Suprapubic skin (tissue), 3 donors: ENCODE measurements around the gene FKBP8.

Source experiments
- POLR2A ChIP-seq, 2 donors: fragments of 450-650 bp; IDR thresholded peaks; one replicate each; pipeline ENCODE4 v1.6.1; 2017; ENCODE audit warnings: antibody characterized with exemption in 2 of 2, mild to moderate bottlenecking in 2 of 2, moderate library complexity in 2 of 2
- TF ChIP-seq, protein P1 (sequence below), 2 donors: fragments of 200-600 bp in 1 of 2; fragments of 450-650 bp in 1 of 2; sonication (generic) in 1 of 2; IDR thresholded peaks; one replicate each; pipeline ENCODE4 v1.5.1; 2016 to 2019; ENCODE audit warnings: antibody characterized with exemption in 2 of 2, mild to moderate bottlenecking in 1 of 2, moderate library complexity in 1 of 2

GRCh38 chr19:18571564-18572344 lies 28.4 kb upstream of the FKBP8 start, which contains the start of gene UBA52:
- TF ChIP-seq POLR2A (IDR thresholded peaks at IDR 0.05), result peak; percentile 42 to 86
- TF ChIP-seq, protein P1, sequence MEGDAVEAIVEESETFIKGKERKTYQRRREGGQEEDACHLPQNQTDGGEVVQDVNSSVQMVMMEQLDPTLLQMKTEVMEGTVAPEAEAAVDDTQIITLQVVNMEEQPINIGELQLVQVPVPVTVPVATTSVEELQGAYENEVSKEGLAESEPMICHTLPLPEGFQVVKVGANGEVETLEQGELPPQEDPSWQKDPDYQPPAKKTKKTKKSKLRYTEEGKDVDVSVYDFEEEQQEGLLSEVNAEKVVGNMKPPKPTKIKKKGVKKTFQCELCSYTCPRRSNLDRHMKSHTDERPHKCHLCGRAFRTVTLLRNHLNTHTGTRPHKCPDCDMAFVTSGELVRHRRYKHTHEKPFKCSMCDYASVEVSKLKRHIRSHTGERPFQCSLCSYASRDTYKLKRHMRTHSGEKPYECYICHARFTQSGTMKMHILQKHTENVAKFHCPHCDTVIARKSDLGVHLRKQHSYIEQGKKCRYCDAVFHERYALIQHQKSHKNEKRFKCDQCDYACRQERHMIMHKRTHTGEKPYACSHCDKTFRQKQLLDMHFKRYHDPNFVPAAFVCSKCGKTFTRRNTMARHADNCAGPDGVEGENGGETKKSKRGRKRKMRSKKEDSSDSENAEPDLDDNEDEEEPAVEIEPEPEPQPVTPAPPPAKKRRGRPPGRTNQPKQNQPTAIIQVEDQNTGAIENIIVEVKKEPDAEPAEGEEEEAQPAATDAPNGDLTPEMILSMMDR (IDR thresholded peaks at IDR 0.05), result no peak
